AG04450 (cell line): ENCODE results near the gene DTNBP1. TPM values are rescaled to one million over a fixed set of nuclear protein-coding genes. Genes with fewer than 3 reads are reported as not detected.

Experiments
- CTCF ChIA-PET: fragments of 300-600, 350-600 bp; formaldehyde crosslinking; extraction: SDS; loops from one replicate; lab custom pipeline; 2022; ENCODE audit warnings: antibody characterized with exemption, inconsistent platforms; lab: Charles Lee
- POLR2A ChIA-PET: fragments of 350-600 bp; formaldehyde crosslinking; extraction: SDS; loops from one replicate; lab custom pipeline; 2021; ENCODE audit warnings: antibody characterized with exemption, inconsistent platforms; lab: Yijun Ruan, JAX
- DNase-seq: peaks from one replicate; pipeline ENCODE4 v3.0.0-alpha.2; 2011; ENCODE audit warnings: low read depth, low spot score
- H3K27ac ChIP-seq: one replicate; pipeline ENCODE4 v1.5.1; 2012; ENCODE audit warnings: low read depth, low read length, control low read depth
- H3K27me3 ChIP-seq: one replicate; pipeline ENCODE4 v1.6.0; 2012; ENCODE audit warnings: low read length; ENCODE audit not compliant: control insufficient read depth, insufficient read depth
- H3K4me3 ChIP-seq: 2 replicates; pipeline ENCODE4 v1.5.1; 2011; ENCODE audit warnings: mild to moderate bottlenecking, low read depth, low read length, control low read depth
- H3K9me3 ChIP-seq: 2 replicates; pipeline ENCODE4 v1.5.1; 2012; ENCODE audit warnings: low read length; ENCODE audit not compliant: control insufficient read depth, insufficient read depth
- CTCF ChIP-seq: IDR thresholded peaks from 2 replicates; pipeline ENCODE4 v1.5.1; 2011; ENCODE audit warnings: low read depth, low read length, control low read depth, inconsistent platforms
- polyA plus RNA-seq: library from polyadenylated mRNA; depleted of rRNA; stranded (reverse); fragments of >200 nt; gene quantifications from 2 replicates; pipeline ENCODE4 v1.2.3, GENCODE V29; 2011

DTNBP1 gene
- polyA plus RNA-seq, 1 experiment: 15.2 TPM

- Histone ChIP-seq H3K9me3 (no peaks in the 10 kb centered on the region), H3K27ac (no peak overlapping the region), H3K4me3 (no peak overlapping the region), H3K27me3 (no peaks in the 10 kb centered on the region)
- ChIA-PET POLR2A (no interaction called here), CTCF (interaction anchor here (0.5 to 1.2 kb wide), 2 partner anchors 856 to 1977 kb away, joined by 3 read pairs; no protein-coding TSS in a partner anchor)
- no peak for TF ChIP-seq CTCF
- DNase-seq: no peak
Measured at GRCh38 chr6:15553031-15553430, 109.8 kb downstream of the DTNBP1 start.

GRCh38 chr6:15551798-15552197, 111.0 kb downstream of the DTNBP1 start:
- TF ChIP-seq CTCF: no peak
- no peaks in the 10 kb centered on the region for H3K9me3 ChIP-seq
- CTCF ChIA-PET: interaction anchor here (1.4 kb wide), 1 partner anchor 69 kb away, joined by 4 read pairs; no protein-coding TSS in a partner anchor
- no peaks in the 10 kb centered on the region for H3K27me3 ChIP-seq
- no peak overlapping the region for H3K4me3 ChIP-seq
- DNase-seq: no peak
- POLR2A ChIA-PET: no interaction called here
- no peak overlapping the region for H3K27ac ChIP-seq

- H3K4me3 ChIP-seq: no peak overlapping the region
- no peak for TF ChIP-seq CTCF
- CTCF ChIA-PET: interaction anchor here (1.4 kb wide), 1 partner anchor 70 kb away, joined by 4 read pairs; no protein-coding TSS in a partner anchor
- POLR2A ChIA-PET: no interaction called here
- H3K27ac ChIP-seq: no peak overlapping the region
- H3K9me3 ChIP-seq: no peaks in the 10 kb centered on the region
- no peaks in the 10 kb centered on the region for H3K27me3 ChIP-seq
- DNase-seq: no peak
Measured at GRCh38 chr6:15551262-15551661, 111.6 kb downstream of the DTNBP1 start.

GRCh38 chr6:15550546-15551123, 112.2 kb downstream of the DTNBP1 start:
- ChIA-PET POLR2A (no interaction called here), CTCF (interaction anchor here (0.6 to 1.4 kb wide), 2 partner anchors 70 to 204 kb away, joined by 3 to 4 read pairs; no protein-coding TSS in a partner anchor)
- no peak for TF ChIP-seq CTCF
- Histone ChIP-seq H3K9me3 (no peaks in the 10 kb centered on the region), H3K27ac (no peak overlapping the region), H3K27me3 (no peaks in the 10 kb centered on the region), H3K4me3 (no peak overlapping the region)
- no peak for DNase-seq

- no peak overlapping the region for H3K4me3 ChIP-seq
- ChIA-PET CTCF (interaction anchor here (0.8 kb wide), 1 partner anchor 41 kb away, joined by 3 read pairs; no protein-coding TSS in a partner anchor), POLR2A (no interaction called here)
- no peak for DNase-seq
- H3K27me3 ChIP-seq: no peaks in the 10 kb centered on the region
- no peak for TF ChIP-seq CTCF
- no peak overlapping the region for H3K27ac ChIP-seq
- H3K9me3 ChIP-seq: no peaks in the 10 kb centered on the region
Measured at GRCh38 chr6:15549371-15549770, 113.5 kb downstream of the DTNBP1 start.
